HCT116 (cell line): ENCODE results near the gene BCR. TPM values are rescaled to one million over a fixed set of nuclear protein-coding genes. Genes with fewer than 3 reads are reported as not detected.

Source experiments
- ATAC-seq: fragments of 200-7000 bp; cut with Tn5 transposase; 2 replicates; pipeline ENCODE4 v1.9.1; 2020; ENCODE audit warnings: mild to moderate bottlenecking, moderate library complexity
- BruUV-seq: library from RNA; stranded (reverse); fragments of 400-500 nt; replicated peaks from 2 replicates; lab custom pipeline; 2021; lab: Mats Ljungman, UMichigan
- CTCF ChIA-PET: fragments of 300-600 bp; sonication (Branson Sonifier 250); formaldehyde crosslinking; loops from one replicate; lab custom pipeline; 2021; ENCODE audit warnings: antibody characterized with exemption; lab: Charles Lee
- POLR2A ChIA-PET: fragments of 300-600, 350-600 bp; sonication (Branson Sonifier 250); formaldehyde crosslinking; loops from one replicate; lab custom pipeline; 2021; ENCODE audit warnings: antibody characterized with exemption; lab: Charles Lee
- RAD21 ChIA-PET, 2 experiments: fragments of 300-600 bp; sonication (Branson Sonifier 250); formaldehyde crosslinking; loops; one replicate each; lab custom pipeline; 2023; ENCODE audit warnings: low total read pairs in 2 of 2; ENCODE audit not compliant: uncharacterized antibody in 2 of 2, unreplicated experiment in 2 of 2, low non-redundant PET in 1 of 2; lab: Charles Lee
- DNase-seq: peaks from one replicate; pipeline ENCODE4 v3.0.0-alpha.2; 2010; ENCODE audit warnings: low read depth, low spot score
- H2AFZ ChIP-seq: fragments of 200-600 bp; shearing (Covaris generic), sonication (generic); 2 replicates; pipeline ENCODE4 v1.6.1; 2017; ENCODE audit warnings: low read depth, mixed run types, mixed read lengths, antibody characterized with exemption, low read length; ENCODE audit not compliant: poor library complexity, severe bottlenecking
- H3K27ac ChIP-seq: 2 replicates; pipeline ENCODE4 v1.5.1; 2012; ENCODE audit warnings: low read depth, low read length
- H3K27me3 ChIP-seq: fragments of 200-600 bp; sonication (generic); 2 replicates; pipeline ENCODE4 v1.6.1; 2016; ENCODE audit warnings: mixed run types, low read length, mixed read lengths; ENCODE audit not compliant: insufficient read depth
- H3K36me3 ChIP-seq, 2 experiments: fragments of 200-500 bp in 1 of 2; fragments of 200-600 bp in 1 of 2; sonication (Bioruptor generic) in 1 of 2; sonication (generic) in 1 of 2; 2 replicates each; pipeline versions ENCODE4 v1.5.1 to v1.6.1; 2014 to 2016; ENCODE audit warnings: low read length in 2 of 2, inconsistent platforms in 1 of 2, mixed read lengths in 1 of 2, mixed run types in 1 of 2; ENCODE audit not compliant: insufficient read depth in 2 of 2, control insufficient read depth in 1 of 2
- H3K4me1 ChIP-seq, 2 experiments: fragments of 200-600 bp in 1 of 2; sonication (generic) in 1 of 2; 2 replicates each; pipeline versions ENCODE4 v1.5.1 to v1.6.1; 2012 to 2017; ENCODE audit warnings: low read length in 2 of 2, inconsistent platforms in 1 of 2, mild to moderate bottlenecking in 1 of 2, mixed read lengths in 1 of 2, mixed run types in 1 of 2, moderate library complexity in 1 of 2; ENCODE audit not compliant: insufficient read depth in 2 of 2, control insufficient read depth in 1 of 2
- H3K4me2 ChIP-seq: fragments of 200-600 bp; sonication (generic); 2 replicates; pipeline ENCODE4 v1.6.1; 2017; ENCODE audit warnings: mixed run types, low read length, mixed read lengths
- H3K4me3 ChIP-seq, 2 experiments: fragments of 200-600 bp in 1 of 2; sonication (generic) in 1 of 2; replicated peaks in 1 of 2; 2 replicates each; pipeline ENCODE4 v1.5.1; 2011 to 2016; ENCODE audit warnings: low read length in 2 of 2, control low read depth in 1 of 2, low read depth in 1 of 2, mild to moderate bottlenecking in 1 of 2, mixed read lengths in 1 of 2, mixed run types in 1 of 2
- H3K79me2 ChIP-seq: fragments of 200-600 bp; sonication (generic); 2 replicates; pipeline ENCODE4 v1.6.1; 2017; ENCODE audit warnings: mild to moderate bottlenecking, mixed run types, low read length, moderate library complexity, mixed read lengths; ENCODE audit not compliant: insufficient read depth
- H3K9ac ChIP-seq: fragments of 200-600 bp; sonication (generic); 2 replicates; pipeline ENCODE4 v1.6.1; 2016; ENCODE audit warnings: low read length, mixed read lengths
- H3K9me2 ChIP-seq: fragments of 200-600 bp; sonication (generic), shearing (Covaris generic); 2 replicates; pipeline ENCODE4 v1.6.1; 2017; ENCODE audit warnings: mixed run types, mild to moderate bottlenecking, moderate library complexity; ENCODE audit not compliant: insufficient read depth
- H3K9me3 ChIP-seq, 2 experiments: fragments of 200-500 bp in 1 of 2; fragments of 200-600 bp in 1 of 2; sonication (Bioruptor generic) in 1 of 2; sonication (generic) in 1 of 2; 2 replicates each; pipeline ENCODE4 v1.6.1; 2014 to 2017; ENCODE audit warnings: low read length in 2 of 2, mixed read lengths in 2 of 2, inconsistent platforms in 1 of 2, low read depth in 1 of 2, mild to moderate bottlenecking in 1 of 2, mixed run types in 1 of 2, moderate library complexity in 1 of 2; ENCODE audit not compliant: control insufficient read depth in 1 of 2, insufficient read depth in 1 of 2
- H4K20me1 ChIP-seq: fragments of 200-600 bp; sonication (generic), shearing (Covaris generic); 2 replicates; pipeline ENCODE4 v1.6.1; 2017; ENCODE audit warnings: mixed run types, mild to moderate bottlenecking, moderate library complexity; ENCODE audit not compliant: insufficient read depth
- CBX3 ChIP-seq: IDR thresholded peaks from 2 replicates; pipeline ENCODE4 v1.6.1; 2012; ENCODE audit warnings: low read depth
- CEBPB ChIP-seq: IDR thresholded peaks from 2 replicates; pipeline ENCODE4 v1.6.1; 2012; ENCODE audit warnings: low read depth
- CTCF ChIP-seq, 3 experiments: fragments of 200-600 bp in 1 of 3; sonication (generic) in 1 of 3; IDR thresholded peaks in 2 of 3; conservative IDR thresholded peaks in 1 of 3; 2 replicates each; pipeline ENCODE4 v1.5.1; 2012 to 2017; ENCODE audit warnings: low read depth in 2 of 3, low read length in 2 of 3, antibody characterized with exemption in 1 of 3, borderline replicate concordance in 1 of 3, control low read depth in 1 of 3, mild to moderate bottlenecking in 1 of 3, mixed read lengths in 1 of 3, mixed run types in 1 of 3, moderate library complexity in 1 of 3; ENCODE audit not compliant: insufficient read depth in 1 of 3
- EGR1 ChIP-seq: IDR thresholded peaks from 2 replicates; pipeline ENCODE4 v1.6.1; 2012; ENCODE audit warnings: low read depth
- ELF1 ChIP-seq: IDR thresholded peaks from 2 replicates; pipeline ENCODE4 v1.6.1; 2012; ENCODE audit warnings: low read depth, borderline replicate concordance
- FOSL1 ChIP-seq: IDR thresholded peaks from 2 replicates; pipeline ENCODE4 v1.6.1; 2012; ENCODE audit warnings: low read depth
- JUND ChIP-seq: IDR thresholded peaks from 2 replicates; pipeline ENCODE4 v1.6.1; 2012
- MAX ChIP-seq: IDR thresholded peaks from 2 replicates; pipeline ENCODE4 v1.6.1; 2012
- POLR2A ChIP-seq: IDR thresholded peaks from 2 replicates; pipeline ENCODE4 v1.7.0; 2011; ENCODE audit warnings: borderline replicate concordance; ENCODE audit not compliant: insufficient read depth, insufficient read length; ENCODE audit errors: extremely low read depth
- RAD21 ChIP-seq: IDR thresholded peaks from 2 replicates; pipeline ENCODE4 v1.6.1; 2012; ENCODE audit warnings: low read depth, mild to moderate bottlenecking
- SIN3A ChIP-seq: IDR thresholded peaks from 2 replicates; pipeline ENCODE4 v1.6.1; 2012; ENCODE audit warnings: low read depth
- SP1 ChIP-seq: IDR thresholded peaks from 2 replicates; pipeline ENCODE4 v1.6.1; 2012; ENCODE audit warnings: low read depth
- TCF7L2 ChIP-seq: IDR thresholded peaks from 2 replicates; pipeline ENCODE4 v1.7.0; 2011; ENCODE audit warnings: borderline replicate concordance, inconsistent platforms; ENCODE audit not compliant: insufficient read depth, insufficient read length; ENCODE audit errors: extremely low read depth
- YY1 ChIP-seq: IDR thresholded peaks from 2 replicates; pipeline ENCODE4 v1.6.1; 2011; ENCODE audit warnings: low read length, low read depth, moderate library complexity, mild to moderate bottlenecking; ENCODE audit not compliant: insufficient replicate concordance; ENCODE audit errors: extremely low read depth
- ZFX ChIP-seq: fragments of 450-650 bp; IDR thresholded peaks from 2 replicates; pipeline ENCODE4 v1.6.1; 2017
- intact Hi-C: fragments of 100-400 bp; cut with micrococcal nuclease; formaldehyde crosslinking; loops from 2 replicates; pipeline ENCODE4 v1.10.0; 2022
- total RNA-seq: library from RNA; stranded (reverse); gene quantifications from one replicate; pipeline ENCODE4 v1.2.1, GENCODE V29; 2021; ENCODE audit not compliant: unreplicated experiment
- TF ChIP-seq, protein P1 (sequence below): IDR thresholded peaks from 2 replicates; pipeline ENCODE4 v1.6.1; 2012; ENCODE audit warnings: low read depth
- TF ChIP-seq, protein P2 (sequence below): IDR thresholded peaks from 2 replicates; pipeline ENCODE4 v1.6.1; 2012

The BCR gene
- total RNA-seq, 1 experiment from 2014 or later = 39.7 TPM

- ChIA-PET RAD21 (no interaction called here), POLR2A (interaction anchor here (0.7 kb wide), 1 partner anchor 94 kb away, joined by 3 read pairs; no protein-coding TSS in a partner anchor)
- Histone ChIP-seq H4K20me1 (no peaks in the 10 kb centered on the region), H3K27me3 (no peaks in the 10 kb centered on the region), H3K4me3 (no peak overlapping the region)
- no peak for DNase-seq
- no peak for TF ChIP-seq CBX3
- TF ChIP-seq ZFX = no peak
- TF ChIP-seq POLR2A = no peak
- TF ChIP-seq FOSL1 = no peak
- no peak for TF ChIP-seq JUND
- TF ChIP-seq, protein P1, sequence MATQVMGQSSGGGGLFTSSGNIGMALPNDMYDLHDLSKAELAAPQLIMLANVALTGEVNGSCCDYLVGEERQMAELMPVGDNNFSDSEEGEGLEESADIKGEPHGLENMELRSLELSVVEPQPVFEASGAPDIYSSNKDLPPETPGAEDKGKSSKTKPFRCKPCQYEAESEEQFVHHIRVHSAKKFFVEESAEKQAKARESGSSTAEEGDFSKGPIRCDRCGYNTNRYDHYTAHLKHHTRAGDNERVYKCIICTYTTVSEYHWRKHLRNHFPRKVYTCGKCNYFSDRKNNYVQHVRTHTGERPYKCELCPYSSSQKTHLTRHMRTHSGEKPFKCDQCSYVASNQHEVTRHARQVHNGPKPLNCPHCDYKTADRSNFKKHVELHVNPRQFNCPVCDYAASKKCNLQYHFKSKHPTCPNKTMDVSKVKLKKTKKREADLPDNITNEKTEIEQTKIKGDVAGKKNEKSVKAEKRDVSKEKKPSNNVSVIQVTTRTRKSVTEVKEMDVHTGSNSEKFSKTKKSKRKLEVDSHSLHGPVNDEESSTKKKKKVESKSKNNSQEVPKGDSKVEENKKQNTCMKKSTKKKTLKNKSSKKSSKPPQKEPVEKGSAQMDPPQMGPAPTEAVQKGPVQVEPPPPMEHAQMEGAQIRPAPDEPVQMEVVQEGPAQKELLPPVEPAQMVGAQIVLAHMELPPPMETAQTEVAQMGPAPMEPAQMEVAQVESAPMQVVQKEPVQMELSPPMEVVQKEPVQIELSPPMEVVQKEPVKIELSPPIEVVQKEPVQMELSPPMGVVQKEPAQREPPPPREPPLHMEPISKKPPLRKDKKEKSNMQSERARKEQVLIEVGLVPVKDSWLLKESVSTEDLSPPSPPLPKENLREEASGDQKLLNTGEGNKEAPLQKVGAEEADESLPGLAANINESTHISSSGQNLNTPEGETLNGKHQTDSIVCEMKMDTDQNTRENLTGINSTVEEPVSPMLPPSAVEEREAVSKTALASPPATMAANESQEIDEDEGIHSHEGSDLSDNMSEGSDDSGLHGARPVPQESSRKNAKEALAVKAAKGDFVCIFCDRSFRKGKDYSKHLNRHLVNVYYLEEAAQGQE = no peak
- TF ChIP-seq SIN3A = no peak
- no peak for TF ChIP-seq SP1
- TF ChIP-seq EGR1 = no peak
- no peak for TF ChIP-seq ELF1
- no peak for TF ChIP-seq MAX
- TF ChIP-seq CTCF (IDR thresholded peaks at IDR 0.05 in 2 of 3, conservative IDR thresholded peaks at IDR 0.05 in 1 of 3; ENCODE audit: borderline replicate concordance in 1 of 3, insufficient read depth in 1 of 3, low read depth in 2 of 3, low read length in 2 of 3) = peak; percentile 39 to 95 (median 78); a peak in 5 of 6 replicates
- no peak for TF ChIP-seq YY1
- TF ChIP-seq, protein P2, sequence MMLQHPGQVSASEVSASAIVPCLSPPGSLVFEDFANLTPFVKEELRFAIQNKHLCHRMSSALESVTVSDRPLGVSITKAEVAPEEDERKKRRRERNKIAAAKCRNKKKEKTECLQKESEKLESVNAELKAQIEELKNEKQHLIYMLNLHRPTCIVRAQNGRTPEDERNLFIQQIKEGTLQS = no peak
- TF ChIP-seq CEBPB = no peak
- 0 out of 2 replicates have a peak, but pooled peaks have one; percentile 19 for TF ChIP-seq RAD21
- TF ChIP-seq TCF7L2 = no peak
- TF ChIP-seq, all 23 proteins: peak for 2
- Histone ChIP-seq H3K9me3 (no peaks in the 10 kb centered on the region), H3K4me1 (no peaks in the 10 kb centered on the region), H3K79me2 (no peaks in the 10 kb centered on the region), H2AFZ (no peak overlapping the region), H3K9me2 (no peaks in the 10 kb centered on the region), H3K4me2 (no peak overlapping the region), H3K36me3 (peaks cover 37 to 38% of the 10 kb centered on the region in 2 experiments), H3K27ac (no peak overlapping the region), H3K9ac (no peak overlapping the region)
- intact Hi-C loops = loop anchor here (1.0 kb wide), 1 partner anchor 331 kb away; no protein-coding TSS in a partner anchor
- CTCF ChIA-PET = interaction anchor here (1.0 to 2.1 kb wide), 8 partner anchors 8 to 331 kb away, joined by 3 to 14 read pairs (median 5); partner anchors contain the start of gene RAB36
- no TSS peak for BruUV-seq
- peak; percentile 89 for ATAC-seq
These were observed 109.8 kb downstream of the BCR start for GRCh38 chr22:23289851-23290724.
